ENCODE results near the gene SLC39A11. TPM values are rescaled to one million over a fixed set of nuclear protein-coding genes. Genes with fewer than 3 reads are reported as not detected.

The SLC39A11 gene
- total RNA-seq, 2 donors from 2014 or later, result 18.1 to 20.1 TPM

- H3K36me3 Mint-ChIP-seq (ENCODE audit: low read depth), result no peaks in the 10 kb centered on the region
- H3K36me3 ChIP-seq (ENCODE audit: control insufficient read depth, insufficient read depth, low read length), result no peaks in the 10 kb centered on the region
- WGBS, 2 experiments (ENCODE audit: insufficient coverage in 1 of 2, insufficient read length in 1 of 2), result 95 to 98% methylated on average over 12 of the region's 12 CpGs
- no peaks in the 10 kb centered on the region for H3K9me3 Mint-ChIP-seq
- H3K4me1 ChIP-seq (ENCODE audit: control insufficient read depth, insufficient read depth, low read length), result peaks cover 4% of the 10 kb centered on the region
- no peak for TF ChIP-seq CTCF (conservative IDR thresholded peaks at IDR 0.05)
- DNase-seq, result no peak
- H3K27me3 ChIP-seq (ENCODE audit: control insufficient read depth, insufficient read depth, low read length, poor library complexity, severe bottlenecking), result no peaks in the 10 kb centered on the region
- no peak overlapping the region for H3K9ac ChIP-seq (ENCODE audit: extremely low read depth, low read length, poor library complexity, severe bottlenecking)
- H3K4me3 Mint-ChIP-seq, result no peak overlapping the region
- no peaks in the 10 kb centered on the region for H3K9me3 ChIP-seq (ENCODE audit: control insufficient read depth, low read length)
- H3K27me3 Mint-ChIP-seq (ENCODE audit: insufficient read depth), result no peaks in the 10 kb centered on the region
- H3K27ac Mint-ChIP-seq, result no peak overlapping the region
- peaks cover 9% of the 10 kb centered on the region for H3K4me1 Mint-ChIP-seq
- H3K27ac ChIP-seq (ENCODE audit: low read depth, low read length), result no peak overlapping the region
- no peak overlapping the region for H3K4me3 ChIP-seq (ENCODE audit: low read length)
These were observed 437.8 kb downstream of the SLC39A11 start for GRCh38 chr17:72654706-72655105.

DNA sequence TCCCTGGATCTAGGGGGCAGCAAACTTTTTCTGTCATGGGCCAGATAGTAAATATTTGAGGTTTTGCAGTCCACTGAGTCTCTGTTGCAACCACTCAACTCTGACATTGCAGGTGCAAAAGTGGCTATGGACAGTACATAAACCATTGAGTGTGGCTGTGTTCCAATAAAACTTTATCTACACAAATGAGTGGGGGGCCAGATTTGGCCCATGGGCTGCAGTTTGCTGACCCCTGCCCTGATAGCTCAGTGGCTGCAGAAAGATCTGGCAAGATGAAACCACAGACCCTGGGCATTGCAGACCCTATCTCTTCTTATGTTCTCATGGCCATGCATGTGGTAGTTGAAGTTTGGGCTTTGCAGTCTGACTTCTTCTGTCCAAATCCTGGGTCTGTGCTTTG is 440.5 kb downstream of the SLC39A11 start:
- H3K9ac ChIP-seq (ENCODE audit: extremely low read depth, low read length, poor library complexity, severe bottlenecking), result no peak overlapping the region
- no peak overlapping the region for H3K27ac ChIP-seq (ENCODE audit: low read depth, low read length)
- no peak for DNase-seq
- H3K4me1 ChIP-seq (ENCODE audit: control insufficient read depth, insufficient read depth, low read length), result peaks cover 4% of the 10 kb centered on the region
- no peak overlapping the region for H3K4me3 Mint-ChIP-seq
- H3K36me3 Mint-ChIP-seq (ENCODE audit: low read depth), result no peaks in the 10 kb centered on the region
- H3K27me3 Mint-ChIP-seq (ENCODE audit: insufficient read depth), result no peaks in the 10 kb centered on the region
- no peak for TF ChIP-seq CTCF (conservative IDR thresholded peaks at IDR 0.05)
- H3K36me3 ChIP-seq (ENCODE audit: control insufficient read depth, insufficient read depth, low read length), result no peaks in the 10 kb centered on the region
- no peak overlapping the region for H3K4me3 ChIP-seq (ENCODE audit: low read length)
- no peaks in the 10 kb centered on the region for H3K9me3 ChIP-seq (ENCODE audit: control insufficient read depth, low read length)
- no peaks in the 10 kb centered on the region for H3K27me3 ChIP-seq (ENCODE audit: control insufficient read depth, insufficient read depth, low read length, poor library complexity, severe bottlenecking)
- no peaks in the 10 kb centered on the region for H3K9me3 Mint-ChIP-seq
- no peak overlapping the region for H3K27ac Mint-ChIP-seq
- H3K4me1 Mint-ChIP-seq, result peaks cover 9% of the 10 kb centered on the region

DNA sequence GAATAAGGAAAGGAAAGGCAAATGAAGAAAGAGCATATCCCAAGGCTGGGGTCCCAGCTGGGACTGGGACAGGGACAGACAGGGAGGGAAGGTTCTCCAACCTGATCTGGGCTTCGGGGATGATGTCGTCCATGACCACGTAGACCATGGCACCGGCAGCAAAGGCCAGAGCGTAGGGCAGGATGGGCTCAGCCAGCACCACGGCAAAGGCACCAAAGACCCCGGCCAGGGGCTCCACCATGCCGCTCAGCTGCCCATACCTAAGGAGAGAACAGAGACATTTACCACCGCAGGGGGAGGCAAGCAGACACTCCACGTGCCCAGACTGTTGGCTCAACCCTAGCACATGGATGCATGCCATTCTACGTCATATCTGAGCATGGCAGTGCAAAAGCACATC is 443.8 kb downstream of the SLC39A11 start:
- H3K4me1 ChIP-seq (ENCODE audit: control insufficient read depth, insufficient read depth, low read length), result peaks cover 4% of the 10 kb centered on the region
- no peaks in the 10 kb centered on the region for H3K36me3 ChIP-seq (ENCODE audit: control insufficient read depth, insufficient read depth, low read length)
- Mint-ChIP-seq H3K27me3 (ENCODE audit: insufficient read depth) (no peaks in the 10 kb centered on the region), H3K27ac (no peak overlapping the region), H3K9me3 (no peaks in the 10 kb centered on the region), H3K36me3 (ENCODE audit: low read depth) (no peaks in the 10 kb centered on the region), H3K4me1 (peaks cover 11% of the 10 kb centered on the region), H3K4me3 (no peak overlapping the region)
- H3K9ac ChIP-seq (ENCODE audit: extremely low read depth, low read length, poor library complexity, severe bottlenecking), result no peak overlapping the region
- TF ChIP-seq CTCF (conservative IDR thresholded peaks at IDR 0.05), result no peak
- H3K9me3 ChIP-seq (ENCODE audit: control insufficient read depth, low read length), result no peaks in the 10 kb centered on the region
- no peak for DNase-seq
- no peak overlapping the region for H3K27ac ChIP-seq (ENCODE audit: low read depth, low read length)
- H3K4me3 ChIP-seq (ENCODE audit: low read length), result no peak overlapping the region
- no peaks in the 10 kb centered on the region for H3K27me3 ChIP-seq (ENCODE audit: control insufficient read depth, insufficient read depth, low read length, poor library complexity, severe bottlenecking)
- WGBS, 2 experiments (ENCODE audit: insufficient coverage in 1 of 2, insufficient read length in 1 of 2), result 95 to 96% methylated on average over 11 of the region's 11 CpGs
